ENCODE measurements around the gene NKX2-2.

NKX2-2 gene

GRCh38 chr20:21522481-21523280 is 8.8 kb upstream of the NKX2-2 start:
- TF ChIP-seq, protein P1, sequence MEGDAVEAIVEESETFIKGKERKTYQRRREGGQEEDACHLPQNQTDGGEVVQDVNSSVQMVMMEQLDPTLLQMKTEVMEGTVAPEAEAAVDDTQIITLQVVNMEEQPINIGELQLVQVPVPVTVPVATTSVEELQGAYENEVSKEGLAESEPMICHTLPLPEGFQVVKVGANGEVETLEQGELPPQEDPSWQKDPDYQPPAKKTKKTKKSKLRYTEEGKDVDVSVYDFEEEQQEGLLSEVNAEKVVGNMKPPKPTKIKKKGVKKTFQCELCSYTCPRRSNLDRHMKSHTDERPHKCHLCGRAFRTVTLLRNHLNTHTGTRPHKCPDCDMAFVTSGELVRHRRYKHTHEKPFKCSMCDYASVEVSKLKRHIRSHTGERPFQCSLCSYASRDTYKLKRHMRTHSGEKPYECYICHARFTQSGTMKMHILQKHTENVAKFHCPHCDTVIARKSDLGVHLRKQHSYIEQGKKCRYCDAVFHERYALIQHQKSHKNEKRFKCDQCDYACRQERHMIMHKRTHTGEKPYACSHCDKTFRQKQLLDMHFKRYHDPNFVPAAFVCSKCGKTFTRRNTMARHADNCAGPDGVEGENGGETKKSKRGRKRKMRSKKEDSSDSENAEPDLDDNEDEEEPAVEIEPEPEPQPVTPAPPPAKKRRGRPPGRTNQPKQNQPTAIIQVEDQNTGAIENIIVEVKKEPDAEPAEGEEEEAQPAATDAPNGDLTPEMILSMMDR (conservative IDR thresholded peaks at IDR 0.05; ENCODE audit: low read length): no peak
- DNase-seq (ENCODE audit: low read depth): no peak
- H3K4me3 ChIP-seq (ENCODE audit: low read length): no peak overlapping the region

GRCh38 chr20:21521596-21522480 is 8.0 kb upstream of the NKX2-2 start:
- TF ChIP-seq, protein P1 (conservative IDR thresholded peaks at IDR 0.05; ENCODE audit: low read length): no peak
- H3K4me3 ChIP-seq (ENCODE audit: low read length): no peak overlapping the region
- no peak for DNase-seq (ENCODE audit: low read depth)

DNA sequence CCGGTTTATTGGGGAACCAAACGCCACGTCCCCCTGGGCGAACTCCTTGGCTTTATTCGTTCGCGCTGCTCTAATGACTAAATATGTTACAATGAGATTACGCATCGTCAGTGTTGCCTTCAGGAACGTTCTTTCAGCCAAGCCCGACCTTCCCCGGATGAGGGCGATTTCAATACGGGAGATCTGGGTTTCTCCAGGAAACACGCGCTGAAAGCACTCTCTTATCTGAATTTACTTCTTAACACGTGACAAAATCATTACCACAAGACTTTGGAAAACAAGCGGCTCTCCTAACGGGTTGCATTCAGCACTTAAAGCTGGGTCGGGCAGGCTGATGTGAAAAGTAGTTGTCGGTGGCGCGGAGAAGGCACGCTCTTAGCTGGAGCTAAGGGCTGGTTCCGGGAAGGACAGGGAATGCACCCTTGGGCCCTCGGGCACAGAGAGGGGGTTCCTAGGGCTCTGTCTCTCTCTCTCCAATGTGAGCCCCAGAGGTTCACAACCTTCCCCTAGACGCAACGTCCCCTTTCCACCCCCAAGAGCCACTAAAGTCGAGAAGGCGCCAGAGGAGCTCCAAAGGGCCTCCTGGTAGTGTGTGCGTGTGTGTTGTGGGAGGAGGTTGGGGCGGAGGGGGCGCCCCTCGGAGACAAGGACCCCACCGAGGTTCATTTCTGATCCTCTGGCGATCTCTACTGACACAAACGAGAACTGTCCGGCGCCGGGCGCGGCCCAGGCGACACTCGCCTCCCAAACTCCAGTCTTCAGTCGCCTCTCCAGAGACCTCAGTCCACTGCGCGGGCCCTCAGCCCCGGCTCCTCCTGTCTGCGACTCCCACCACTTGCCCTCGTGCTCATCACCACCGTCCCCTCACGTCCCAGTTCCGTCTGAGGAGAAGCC is 7.1 kb upstream of the NKX2-2 start:
- H3K4me3 ChIP-seq (ENCODE audit: low read length): no peak overlapping the region
- TF ChIP-seq, protein P1 (conservative IDR thresholded peaks at IDR 0.05; ENCODE audit: low read length): no peak
- peak; percentile 15 for DNase-seq (ENCODE audit: low read depth)

DNA sequence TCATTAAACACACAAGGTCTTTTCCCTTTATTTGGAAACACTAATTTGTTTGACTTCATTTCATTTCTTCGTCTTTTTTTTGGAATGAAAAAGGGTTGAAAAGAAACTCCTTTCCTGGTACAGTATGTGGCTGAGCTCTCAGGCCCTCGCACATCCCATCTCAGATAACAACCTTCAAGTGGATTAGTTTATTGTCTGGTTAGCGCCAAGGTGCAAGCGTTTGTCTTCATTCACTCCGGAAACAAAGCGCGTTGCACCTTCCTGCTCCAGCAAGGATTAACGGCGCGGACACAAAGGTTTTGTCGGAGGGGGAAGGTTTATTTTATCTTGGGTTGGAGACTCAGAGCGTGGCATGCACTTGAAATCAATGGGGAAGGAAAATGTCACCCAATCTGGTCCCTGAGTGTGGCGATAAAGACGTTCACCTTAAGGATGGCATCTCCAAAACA is 5.3 kb upstream of the NKX2-2 start:
- DNase-seq (ENCODE audit: low read depth): no peak
- no peak overlapping the region for H3K4me3 ChIP-seq (ENCODE audit: low read length)
- TF ChIP-seq, protein P1 (conservative IDR thresholded peaks at IDR 0.05; ENCODE audit: low read length): no peak

- TF ChIP-seq, protein P1 (conservative IDR thresholded peaks at IDR 0.05; ENCODE audit: low read length): no peak
- no peak for DNase-seq (ENCODE audit: low read depth)
- no peak overlapping the region for H3K4me3 ChIP-seq (ENCODE audit: low read length)
Observed at GRCh38 chr20:21518292-21518991, 4.6 kb upstream of the NKX2-2 start.

DNA sequence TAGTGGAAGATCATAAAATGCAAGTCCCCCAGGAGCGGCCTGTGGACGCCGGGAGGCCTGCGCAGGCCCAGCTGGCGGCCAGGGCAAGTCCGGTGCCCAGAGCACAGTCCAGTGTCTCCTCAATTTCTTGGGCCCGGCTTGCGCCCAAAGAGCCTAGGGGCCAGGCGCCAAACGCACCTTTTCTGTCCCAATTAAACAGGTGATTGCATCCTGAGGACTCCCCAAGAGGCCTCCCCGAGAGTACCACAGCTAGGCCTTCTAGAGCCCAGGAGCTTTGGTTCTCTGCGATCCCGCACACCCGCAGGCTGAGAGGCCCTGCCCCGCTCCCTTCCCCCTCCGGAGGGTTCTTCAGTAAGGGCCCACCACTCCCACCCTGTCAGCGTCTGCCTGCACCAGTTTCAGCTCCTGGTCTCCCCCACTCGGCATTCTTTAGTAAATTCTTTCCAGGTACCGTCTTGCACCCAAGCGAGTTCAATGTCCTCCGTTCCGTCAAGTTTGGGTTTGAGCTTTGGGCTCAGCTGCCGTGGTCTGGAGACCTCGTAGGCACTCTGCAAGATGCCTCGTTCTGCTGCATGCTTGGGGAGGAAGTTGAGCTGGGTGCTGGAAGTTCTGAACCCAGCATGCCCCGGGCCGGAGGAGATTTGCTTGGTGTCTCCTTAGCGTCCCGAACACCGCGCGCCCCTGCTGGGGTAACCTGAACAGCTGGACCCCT is 3.9 kb upstream of the NKX2-2 start:
- TF ChIP-seq, protein P1 (conservative IDR thresholded peaks at IDR 0.05; ENCODE audit: low read length): no peak
- no peak overlapping the region for H3K4me3 ChIP-seq (ENCODE audit: low read length)
- no peak for DNase-seq (ENCODE audit: low read depth)
